HG02610 (cell line): ENCODE data around the gene ATP6V0D1.

Experiments
- ATAC-seq: cut with Tn5 transposase; IDR thresholded peaks from one replicate; pipeline ENCODE4 v1.9.1; 2021; ENCODE audit warnings: mild to moderate bottlenecking, moderate library complexity; ENCODE audit not compliant: unreplicated experiment

The ATP6V0D1 gene

GRCh38 chr16:67445913-67446907 lies 34.7 kb downstream of the ATP6V0D1 start:
- no peak for ATAC-seq

- ATAC-seq: no peak
Observed at GRCh38 chr16:67445441-67445912, 35.5 kb downstream of the ATP6V0D1 start.

GRCh38 chr16:67445126-67445426 lies 35.9 kb downstream of the ATP6V0D1 start:
- ATAC-seq: no peak

- ATAC-seq: no peak
Observed at GRCh38 chr16:67444259-67445125, 36.5 kb downstream of the ATP6V0D1 start.

- no peak for ATAC-seq
Observed at GRCh38 chr16:67443265-67443664, 37.7 kb downstream of the ATP6V0D1 start.

GRCh38 chr16:67442581-67443255 lies 38.2 kb downstream of the ATP6V0D1 start:
- ATAC-seq: no peak

- no peak for ATAC-seq
Observed at GRCh38 chr16:67441907-67442306, 39.0 kb downstream of the ATP6V0D1 start.

GRCh38 chr16:67441271-67441753 lies 39.6 kb downstream of the ATP6V0D1 start:
- ATAC-seq: no peak

- no peak for ATAC-seq
Observed at GRCh38 chr16:67438824-67439393, 42.0 kb downstream of the ATP6V0D1 start.

GRCh38 chr16:67438098-67438791 lies 42.7 kb downstream of the ATP6V0D1 start:
- ATAC-seq: no peak

- ATAC-seq: peak; percentile 32
Observed at GRCh38 chr16:67437513-67437912, 43.4 kb downstream of the ATP6V0D1 start.

GRCh38 chr16:67436640-67437193 lies 44.2 kb downstream of the ATP6V0D1 start:
- no peak for ATAC-seq

GRCh38 chr16:67435758-67436164 lies 45.2 kb downstream of the ATP6V0D1 start:
- ATAC-seq: no peak

GRCh38 chr16:67433131-67433719 lies 47.7 kb downstream of the ATP6V0D1 start:
- no peak for ATAC-seq

- ATAC-seq: no peak
Observed at GRCh38 chr16:67432506-67432890, 48.5 kb downstream of the ATP6V0D1 start.

GRCh38 chr16:67431775-67432505 lies 49.0 kb downstream of the ATP6V0D1 start:
- ATAC-seq: no peak

GRCh38 chr16:67430977-67431774 lies 49.8 kb downstream of the ATP6V0D1 start, which contains the start of gene HSD11B2:
HSD11B2 (plus strand) TSS chr16:67431121; CDS start chr16:67431249, 128 bp downstream.
- no peak for ATAC-seq
